ENCODE measurements around the gene STPG2. TPM values are rescaled to one million over a fixed set of nuclear protein-coding genes. Genes with fewer than 3 reads are reported as not detected.

The STPG2 gene
- total RNA-seq, 2 experiments from 2014 or later, result not detected

- H3K36me3 ChIP-seq (ENCODE audit: insufficient read depth, low read length), result no peaks in the 10 kb centered on the region
- no peak overlapping the region for H3K4me3 ChIP-seq (ENCODE audit: low read depth, low read length, poor library complexity, severe bottlenecking)
- H4K20me1 ChIP-seq (ENCODE audit: insufficient read depth, low read length), result no peaks in the 10 kb centered on the region
- BruUV-seq (replicated peaks), result no TSS peak
- H2AFZ ChIP-seq (ENCODE audit: low read length), result no peak overlapping the region
- no peak for DNase-seq (ENCODE audit: low spot score)
- no peak overlapping the region for H3K4me2 ChIP-seq (ENCODE audit: low read length)
- H3K9me2 ChIP-seq (ENCODE audit: insufficient read depth, low read length), result no peaks in the 10 kb centered on the region
- TF ChIP-seq CTCF (conservative IDR thresholded peaks at IDR 0.05; ENCODE audit: low read length), result no peak
- no peak for TF ChIP-seq EZH2phosphoT487 (IDR thresholded peaks at IDR 0.05; ENCODE audit: borderline replicate concordance, low read depth, low read length)
- intact Hi-C loops (cut with micrococcal nuclease; ENCODE audit: unreplicated experiment), result no loop called here
- H3K9me3 ChIP-seq (ENCODE audit: low read length), result no peaks in the 10 kb centered on the region
- POLR2A ChIA-PET, result no interaction called here
- H3K79me2 ChIP-seq (ENCODE audit: insufficient read depth, low read depth, low read length), result no peaks in the 10 kb centered on the region
- no peaks in the 10 kb centered on the region for H3K4me1 ChIP-seq (ENCODE audit: insufficient read depth, low read length, poor library complexity, severe bottlenecking)
- H3K27ac ChIP-seq (ENCODE audit: low read depth, low read length, poor library complexity, severe bottlenecking), result no peak overlapping the region
- CTCF ChIA-PET (ENCODE audit: unreplicated experiment), result no interaction called here
Observed at GRCh38 chr4:97953171-97953941, 189.9 kb downstream of the STPG2 start.

GRCh38 chr4:97952763-97953162 lies 190.5 kb downstream of the STPG2 start:
- TF ChIP-seq EZH2phosphoT487 (IDR thresholded peaks at IDR 0.05; ENCODE audit: borderline replicate concordance, low read depth, low read length) (no peak), CTCF (conservative IDR thresholded peaks at IDR 0.05; ENCODE audit: low read length) (no peak)
- intact Hi-C loops (cut with micrococcal nuclease; ENCODE audit: unreplicated experiment), result no loop called here
- Histone ChIP-seq H2AFZ (ENCODE audit: low read length) (no peak overlapping the region), H3K27ac (ENCODE audit: low read depth, low read length, poor library complexity, severe bottlenecking) (no peak overlapping the region), H3K79me2 (ENCODE audit: insufficient read depth, low read depth, low read length) (no peaks in the 10 kb centered on the region), H3K36me3 (ENCODE audit: insufficient read depth, low read length) (no peaks in the 10 kb centered on the region), H3K4me1 (ENCODE audit: insufficient read depth, low read length, poor library complexity, severe bottlenecking) (no peaks in the 10 kb centered on the region), H3K4me2 (ENCODE audit: low read length) (no peak overlapping the region), H3K4me3 (ENCODE audit: low read depth, low read length, poor library complexity, severe bottlenecking) (no peak overlapping the region), H3K9me3 (ENCODE audit: low read length) (no peaks in the 10 kb centered on the region), H3K9me2 (ENCODE audit: insufficient read depth, low read length) (no peaks in the 10 kb centered on the region), H4K20me1 (ENCODE audit: insufficient read depth, low read length) (no peaks in the 10 kb centered on the region)
- DNase-seq (ENCODE audit: low spot score), result no peak
- POLR2A ChIA-PET, result no interaction called here
- CTCF ChIA-PET (ENCODE audit: unreplicated experiment), result no interaction called here
- no TSS peak for BruUV-seq (replicated peaks)

- intact Hi-C loops (cut with micrococcal nuclease; ENCODE audit: unreplicated experiment), result no loop called here
Observed at GRCh38 chr4:97950836-97951235, 192.4 kb downstream of the STPG2 start.

More at GRCh38 chr4:97950836-97951235, 192.4 kb downstream of the STPG2 start:
- Histone ChIP-seq H3K9me2 (ENCODE audit: insufficient read depth, low read length) (no peaks in the 10 kb centered on the region), H2AFZ (ENCODE audit: low read length) (no peak overlapping the region), H3K4me3 (ENCODE audit: low read depth, low read length, poor library complexity, severe bottlenecking) (no peak overlapping the region), H3K79me2 (ENCODE audit: insufficient read depth, low read depth, low read length) (no peaks in the 10 kb centered on the region), H4K20me1 (ENCODE audit: insufficient read depth, low read length) (no peaks in the 10 kb centered on the region), H3K9me3 (ENCODE audit: low read length) (no peaks in the 10 kb centered on the region), H3K27ac (ENCODE audit: low read depth, low read length, poor library complexity, severe bottlenecking) (no peak overlapping the region), H3K36me3 (ENCODE audit: insufficient read depth, low read length) (no peaks in the 10 kb centered on the region), H3K4me2 (ENCODE audit: low read length) (no peak overlapping the region), H3K4me1 (ENCODE audit: insufficient read depth, low read length, poor library complexity, severe bottlenecking) (no peaks in the 10 kb centered on the region)
- DNase-seq (ENCODE audit: low spot score), result no peak
- no TSS peak for BruUV-seq (replicated peaks)
- POLR2A ChIA-PET, result interaction anchor here (0.7 kb wide), 1 partner anchor 1521 kb away, joined by 3 read pairs; no protein-coding TSS in a partner anchor
- TF ChIP-seq CTCF (conservative IDR thresholded peaks at IDR 0.05; ENCODE audit: low read length) (no peak), EZH2phosphoT487 (IDR thresholded peaks at IDR 0.05; ENCODE audit: borderline replicate concordance, low read depth, low read length) (no peak)
- CTCF ChIA-PET (ENCODE audit: unreplicated experiment), result no interaction called here
